ENCODE results near the gene POLG2. TPM values are rescaled to one million over a fixed set of nuclear protein-coding genes. Genes with fewer than 3 reads are reported as not detected.
"Not testable (repeated sequence)": the region's sequence is repeated elsewhere in the genome, so short reads cannot be mapped to it uniquely, and the experiment has no call there.

POLG2 gene
- total RNA-seq, 2 donors from 2014 or later = 38.8 to 40.9 TPM

GRCh38 chr17:64500862-64501765 lies 4.3 kb upstream of the POLG2 start:
- no peaks in the 10 kb centered on the region for H3K27me3 Mint-ChIP-seq
- no peaks in the 10 kb centered on the region for H3K9me3 Mint-ChIP-seq
- no peak for ATAC-seq (replicated peaks)
- peaks cover 58% of the 10 kb centered on the region for H3K4me1 Mint-ChIP-seq
- H3K4me3 Mint-ChIP-seq = peak overlapping the region; percentile 98
- H3K36me3 Mint-ChIP-seq (ENCODE audit: low read depth) = peaks cover 100% of the 10 kb centered on the region
- H3K27ac Mint-ChIP-seq = peak overlapping the region; percentile 100

- Mint-ChIP-seq H3K4me1 (peaks cover 58% of the 10 kb centered on the region), H3K27ac (peak overlapping the region; percentile 100), H3K36me3 (ENCODE audit: low read depth) (peaks cover 97% of the 10 kb centered on the region), H3K27me3 (no peaks in the 10 kb centered on the region), H3K9me3 (no peaks in the 10 kb centered on the region), H3K4me3 (peak overlapping the region; percentile 98)
- no peak for ATAC-seq (replicated peaks)
Measured at GRCh38 chr17:64500487-64500859, 3.6 kb upstream of the POLG2 start.

- Mint-ChIP-seq H3K9me3 (no peaks in the 10 kb centered on the region), H3K27ac (peak overlapping the region; percentile 100), H3K36me3 (ENCODE audit: low read depth) (peaks cover 92% of the 10 kb centered on the region), H3K4me1 (peaks cover 56% of the 10 kb centered on the region), H3K4me3 (peak overlapping the region; percentile 98), H3K27me3 (no peaks in the 10 kb centered on the region)
- ATAC-seq (replicated peaks) = no peak
Measured at GRCh38 chr17:64499805-64500486, 3.1 kb upstream of the POLG2 start.

GRCh38 chr17:64498308-64499203 lies 1.7 kb upstream of the POLG2 start:
- Mint-ChIP-seq H3K4me1 (peaks cover 55% of the 10 kb centered on the region), H3K4me3 (peak overlapping the region; percentile 98), H3K36me3 (ENCODE audit: low read depth) (peaks cover 91% of the 10 kb centered on the region), H3K27me3 (no peaks in the 10 kb centered on the region), H3K9me3 (no peaks in the 10 kb centered on the region), H3K27ac (peak overlapping the region; percentile 100)
- no peak for ATAC-seq (replicated peaks)

- Mint-ChIP-seq H3K9me3 (no peaks in the 10 kb centered on the region), H3K4me3 (peak overlapping the region; percentile 98), H3K4me1 (peaks cover 46% of the 10 kb centered on the region), H3K27ac (peak overlapping the region; percentile 100), H3K36me3 (ENCODE audit: low read depth) (peaks cover 89% of the 10 kb centered on the region), H3K27me3 (no peaks in the 10 kb centered on the region)
- ATAC-seq (replicated peaks) = peak; percentile 35
Measured at GRCh38 chr17:64497565-64498035, 746 bp upstream of the POLG2 start.

GRCh38 chr17:64496348-64496785 lies 487 bp downstream of the POLG2 start:
- peaks cover 88% of the 10 kb centered on the region for H3K36me3 Mint-ChIP-seq (ENCODE audit: low read depth)
- H3K4me3 Mint-ChIP-seq = peak overlapping the region; percentile 98
- peak overlapping the region; percentile 100 for H3K27ac Mint-ChIP-seq
- H3K9me3 Mint-ChIP-seq = no peaks in the 10 kb centered on the region
- H3K4me1 Mint-ChIP-seq = peaks cover 35% of the 10 kb centered on the region
- H3K27me3 Mint-ChIP-seq = no peaks in the 10 kb centered on the region
- no peak for ATAC-seq (replicated peaks)

GRCh38 chr17:64495300-64495699 lies 1.6 kb downstream of the POLG2 start:
- not testable (repeated sequence) for H3K9me3 Mint-ChIP-seq; H3K27ac Mint-ChIP-seq; H3K27me3 Mint-ChIP-seq; ATAC-seq (replicated peaks)
- H3K36me3 Mint-ChIP-seq (ENCODE audit: low read depth) = peaks cover 88% of the 10 kb centered on the region
- H3K4me3 Mint-ChIP-seq = peak overlapping the region; percentile 98
- peaks cover 25% of the 10 kb centered on the region for H3K4me1 Mint-ChIP-seq

- Mint-ChIP-seq H3K9me3 (no peaks in the 10 kb centered on the region), H3K36me3 (ENCODE audit: low read depth) (peaks cover 88% of the 10 kb centered on the region), H3K4me1 (peaks cover 18% of the 10 kb centered on the region), H3K27me3 (no peaks in the 10 kb centered on the region), H3K4me3 (peak overlapping the region; percentile 98), H3K27ac (no peak overlapping the region)
- no peak for ATAC-seq (replicated peaks)
Measured at GRCh38 chr17:64494121-64494520, 2.7 kb downstream of the POLG2 start.

- Mint-ChIP-seq H3K4me3 (peak overlapping the region; percentile 22), H3K27ac (no peak overlapping the region), H3K9me3 (no peaks in the 10 kb centered on the region), H3K4me1 (peaks cover 11% of the 10 kb centered on the region), H3K27me3 (no peaks in the 10 kb centered on the region), H3K36me3 (ENCODE audit: low read depth) (peaks cover 88% of the 10 kb centered on the region)
- ATAC-seq (replicated peaks) = no peak
Measured at GRCh38 chr17:64492481-64493109, 4.3 kb downstream of the POLG2 start.

GRCh38 chr17:64491994-64492393 lies 4.9 kb downstream of the POLG2 start:
- Mint-ChIP-seq H3K4me3 (peak overlapping the region; percentile 19), H3K27ac (no peak overlapping the region), H3K4me1 (peaks cover 11% of the 10 kb centered on the region), H3K36me3 (ENCODE audit: low read depth) (peaks cover 88% of the 10 kb centered on the region), H3K9me3 (no peaks in the 10 kb centered on the region), H3K27me3 (no peaks in the 10 kb centered on the region)
- peak; percentile 44 for ATAC-seq (replicated peaks)

GRCh38 chr17:64491034-64491860 lies 5.6 kb downstream of the POLG2 start:
- H3K36me3 Mint-ChIP-seq (ENCODE audit: low read depth) = peaks cover 88% of the 10 kb centered on the region
- peak; percentile 73 for ATAC-seq (replicated peaks)
- H3K27me3 Mint-ChIP-seq = no peaks in the 10 kb centered on the region
- H3K4me3 Mint-ChIP-seq = no peak overlapping the region
- no peaks in the 10 kb centered on the region for H3K9me3 Mint-ChIP-seq
- H3K4me1 Mint-ChIP-seq = peaks cover 11% of the 10 kb centered on the region
- H3K27ac Mint-ChIP-seq = no peak overlapping the region

GRCh38 chr17:64488301-64488700 lies 8.6 kb downstream of the POLG2 start:
- Mint-ChIP-seq H3K27ac (no peak overlapping the region), H3K36me3 (ENCODE audit: low read depth) (peaks cover 97% of the 10 kb centered on the region)
- no peak for ATAC-seq (replicated peaks)

GRCh38 chr17:64484380-64484779 lies 12.5 kb downstream of the POLG2 start:
- Mint-ChIP-seq H3K27me3 (no peaks in the 10 kb centered on the region), H3K4me3 (no peak overlapping the region), H3K4me1 (peaks cover 7% of the 10 kb centered on the region), H3K27ac (peak overlapping the region; percentile 71), H3K36me3 (ENCODE audit: low read depth) (peaks cover 96% of the 10 kb centered on the region), H3K9me3 (no peaks in the 10 kb centered on the region)
- no peak for ATAC-seq (replicated peaks)

More at GRCh38 chr17:64488301-64488700, 8.6 kb downstream of the POLG2 start:
- H3K4me1 Mint-ChIP-seq = peaks cover 7% of the 10 kb centered on the region
- H3K9me3 Mint-ChIP-seq = no peaks in the 10 kb centered on the region
- no peaks in the 10 kb centered on the region for H3K27me3 Mint-ChIP-seq
- no peak overlapping the region for H3K4me3 Mint-ChIP-seq
